ENCODE results near the gene CAMK2A.

CAMK2A gene

GRCh38 chr5:150181766-150182545 lies 107.6 kb downstream of the CAMK2A start:
- DNase-seq = no peak

- no peak for DNase-seq
Measured at GRCh38 chr5:150181027-150181426, 108.5 kb downstream of the CAMK2A start.

GRCh38 chr5:150180241-150181026 lies 109.1 kb downstream of the CAMK2A start:
- no peak for DNase-seq

GRCh38 chr5:150179019-150179620 lies 110.5 kb downstream of the CAMK2A start:
- DNase-seq = no peak

GRCh38 chr5:150178262-150178661 lies 111.3 kb downstream of the CAMK2A start:
- no peak for DNase-seq

- no peak for DNase-seq
Measured at GRCh38 chr5:150177721-150178120, 111.9 kb downstream of the CAMK2A start.

GRCh38 chr5:150176745-150177477 lies 112.7 kb downstream of the CAMK2A start:
- no peak for DNase-seq

- DNase-seq = no peak
Measured at GRCh38 chr5:150175536-150175935, 114.0 kb downstream of the CAMK2A start.

GRCh38 chr5:150175076-150175475 lies 114.5 kb downstream of the CAMK2A start:
- DNase-seq = no peak

GRCh38 chr5:150174285-150174684 lies 115.3 kb downstream of the CAMK2A start:
- DNase-seq = no peak

- DNase-seq = no peak
Measured at GRCh38 chr5:150173161-150173560, 116.4 kb downstream of the CAMK2A start.

GRCh38 chr5:150172556-150172955 lies 117.0 kb downstream of the CAMK2A start:
- no peak for DNase-seq

GRCh38 chr5:150172145-150172544 lies 117.4 kb downstream of the CAMK2A start:
- no peak for DNase-seq

Measured in stimulated activated naive CD4-positive, alpha-beta T cell (primary cell).